T-helper 1 cell (primary cell): ENCODE data around the gene SCYGR6.

Experiments used
- DNase-seq, 5 donors: peaks; one replicate each; pipeline ENCODE4 v3.0.0-alpha.2; 2012 to 2020

Gene SCYGR6

DNA sequence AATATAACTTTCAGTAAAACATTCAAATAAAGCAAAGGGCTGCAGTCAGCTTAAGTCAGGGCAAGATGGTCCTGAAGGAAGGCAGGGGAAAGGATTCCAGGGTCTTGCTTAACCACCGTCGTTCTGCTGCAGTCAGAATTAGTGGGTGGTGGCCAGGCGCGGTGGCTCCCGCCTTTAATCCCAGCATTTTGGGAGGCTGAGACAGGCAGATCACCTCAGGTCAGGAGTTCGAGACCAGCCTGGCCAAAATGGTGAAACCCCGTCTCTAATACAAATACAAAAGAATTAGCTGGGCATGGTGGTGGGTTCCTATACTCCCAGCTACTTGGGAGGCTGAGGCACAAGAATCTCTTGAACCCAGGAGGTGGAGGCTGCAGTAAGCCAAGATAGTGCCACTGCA lies 13.6 kb downstream of the SCYGR6 start:
- DNase-seq: no peak

DNA sequence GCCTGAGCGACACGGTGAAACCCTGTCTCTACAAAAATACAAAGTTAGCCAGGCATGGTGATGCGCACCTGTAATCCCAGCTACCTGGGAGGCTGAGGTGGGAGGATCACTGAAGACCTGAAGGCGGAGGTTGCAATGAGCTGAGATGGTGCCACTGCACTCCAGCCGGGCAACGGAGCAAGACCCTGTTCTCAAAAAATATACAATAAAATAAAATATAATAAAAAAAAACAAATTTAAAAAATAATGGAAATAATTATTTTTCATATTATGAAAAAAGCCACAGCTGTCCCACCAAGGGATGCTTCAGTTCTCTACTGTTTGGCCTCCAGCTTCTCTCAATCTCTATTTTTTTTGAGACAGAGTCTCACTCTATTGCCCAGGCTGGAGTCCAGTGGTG lies 17.2 kb downstream of the SCYGR6 start:
- no peak for DNase-seq

GRCh38 chr2:227706859-227707258 lies 17.7 kb downstream of the SCYGR6 start:
- no peak for DNase-seq

GRCh38 chr2:227703961-227704360 lies 20.6 kb downstream of the SCYGR6 start:
- DNase-seq: no peak

- no peak for DNase-seq
Measured at GRCh38 chr2:227703280-227703732, 21.3 kb downstream of the SCYGR6 start.

DNA sequence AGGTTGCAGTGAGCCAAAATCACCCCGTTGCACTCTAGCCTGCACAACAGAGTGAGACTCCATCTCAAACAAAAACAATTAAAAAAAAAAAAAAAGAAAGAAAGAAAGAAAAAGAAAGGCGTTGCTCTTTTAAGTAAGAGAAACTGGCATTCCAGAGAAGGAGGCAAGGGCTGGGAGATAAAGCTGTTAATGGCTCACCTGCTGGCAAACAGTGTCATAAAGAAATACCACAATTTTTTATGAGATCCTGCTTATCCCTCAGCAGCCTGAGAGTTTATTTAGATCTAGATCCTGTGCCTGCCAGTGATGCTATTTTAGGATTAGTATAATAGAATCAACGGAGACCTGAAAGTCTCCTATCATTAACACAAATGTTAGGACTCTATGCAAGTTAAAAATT lies 23.0 kb downstream of the SCYGR6 start:
- DNase-seq: no peak

GRCh38 chr2:227696990-227697679 lies 27.4 kb downstream of the SCYGR6 start:
- no peak for DNase-seq

DNA sequence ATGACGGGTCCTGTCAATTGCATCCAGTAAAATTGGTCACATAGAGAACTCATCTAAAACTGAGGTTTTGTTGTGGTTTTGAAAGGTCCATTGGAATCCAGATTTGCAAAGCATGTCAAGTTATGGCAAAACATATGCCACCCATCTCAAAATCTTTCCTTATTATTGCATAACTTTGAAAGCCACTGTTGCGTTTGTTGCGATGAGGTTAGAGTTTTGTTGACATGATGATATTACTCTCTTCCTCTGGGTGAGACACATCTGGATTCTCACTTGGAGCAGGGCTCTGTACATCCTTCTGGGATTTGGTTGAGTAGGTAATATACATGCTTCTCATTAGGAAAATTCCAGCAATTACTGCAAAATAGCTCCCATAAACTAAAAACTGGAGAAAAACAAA lies 37.4 kb downstream of the SCYGR6 start:
- DNase-seq: no peak

DNA sequence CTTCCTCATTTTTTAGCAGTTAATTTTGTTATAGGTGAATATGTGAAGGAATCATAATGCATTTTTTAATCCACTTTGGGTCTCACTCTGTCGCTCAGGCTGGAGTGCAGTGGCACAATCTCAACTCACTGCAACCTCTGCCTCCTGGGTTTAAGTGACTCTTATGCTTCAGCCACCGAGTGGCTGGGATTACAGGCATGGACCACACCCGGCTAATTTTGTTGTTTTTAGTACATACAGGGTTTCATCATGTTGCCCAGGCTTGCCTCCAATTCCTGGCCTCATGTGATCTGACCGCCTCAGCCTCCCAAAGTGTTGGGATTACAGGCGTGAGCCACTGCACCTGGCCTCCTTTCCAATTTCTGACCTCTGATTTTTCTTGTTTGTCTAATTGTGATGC lies 40.3 kb downstream of the SCYGR6 start:
- DNase-seq: no peak

DNA sequence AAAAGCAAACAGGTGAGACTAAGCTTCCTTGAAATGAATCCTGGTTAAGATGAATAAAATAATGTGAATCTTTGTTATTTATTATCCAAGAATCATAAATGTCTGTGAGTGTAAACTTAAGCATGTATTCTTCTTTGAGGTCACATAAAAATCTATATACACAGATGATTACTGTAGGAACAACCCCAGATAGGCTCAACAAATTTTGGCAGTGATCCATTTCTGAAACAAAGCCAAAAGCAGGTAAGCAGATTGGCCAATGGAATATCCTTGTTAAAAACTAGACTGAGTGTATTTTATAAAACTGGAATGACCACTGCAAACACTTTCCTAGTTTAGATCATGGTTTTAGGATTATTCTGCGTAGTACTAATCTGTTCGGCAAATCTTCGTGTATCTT lies 46.6 kb downstream of the SCYGR6 start:
- no peak for DNase-seq

GRCh38 chr2:227674485-227674884 lies 50.1 kb downstream of the SCYGR6 start:
- DNase-seq: no peak
